Esophagus muscularis mucosa (tissue), 4 donors: ENCODE data around the gene TRIM9. TPM values are rescaled to one million over a fixed set of nuclear protein-coding genes. Genes with fewer than 3 reads are reported as not detected.

Experiments used
- DNase-seq: peaks from one replicate; pipeline ENCODE4 v3.0.0-alpha.2; 2017; ENCODE audit errors: extremely low spot score
- H3K27ac ChIP-seq, 4 donors: fragments of 200-600 bp; sonication (generic); replicated peaks in 1 of 4; 1 replicate in 3 of 4; 2 replicates in 1 of 4; pipeline ENCODE4 v1.5.1; 2016 to 2019; ENCODE audit warnings: mild to moderate bottlenecking in 1 of 4
- H3K27me3 ChIP-seq, 4 donors: fragments of 200-600 bp; sonication (generic); one replicate each; pipeline versions ENCODE4 v1.5.1 to v1.6.0; 2016 to 2019
- H3K36me3 ChIP-seq, 4 donors: fragments of 200-600 bp; sonication (generic); one replicate each; pipeline ENCODE4 v1.5.1; 2016 to 2019
- H3K4me1 ChIP-seq, 4 donors: fragments of 200-600 bp; sonication (generic); one replicate each; pipeline ENCODE4 v1.5.1; 2016 to 2019
- H3K4me3 ChIP-seq, 4 donors: fragments of 200-600 bp; sonication (generic); 1 replicate in 2 of 4; 2 replicates in 2 of 4; pipeline ENCODE4 v1.5.1; 2016 to 2019; ENCODE audit warnings: mild to moderate bottlenecking in 4 of 4, moderate library complexity in 1 of 4
- H3K9me3 ChIP-seq, 4 donors: fragments of 200-600 bp; sonication (generic); 1 replicate in 3 of 4; 2 replicates in 1 of 4; pipeline ENCODE4 v1.5.1; 2016 to 2019
- EP300 ChIP-seq: sonication (generic); formaldehyde crosslinking; IDR thresholded peaks from one replicate; pipeline ENCODE4 v1.6.1; 2017; ENCODE audit warnings: antibody characterized with exemption
- POLR2A ChIP-seq: fragments of 450-650 bp; IDR thresholded peaks from one replicate; pipeline ENCODE4 v1.6.1; 2017; ENCODE audit warnings: antibody characterized with exemption, moderate library complexity, mild to moderate bottlenecking, low read depth
- POLR2AphosphoS5 ChIP-seq, 2 donors: sonication (generic); formaldehyde crosslinking; IDR thresholded peaks; one replicate each; pipeline ENCODE4 v1.6.1; 2017; ENCODE audit warnings: antibody characterized with exemption in 2 of 2
- WGBS: methylation state at CpG from one replicate; pipeline ENCODE4 v1.1.5; 2018; 5-methylcytosine and 5-hydroxymethylcytosine counted together
- intact Hi-C: fragments of 100-400 bp; cut with DNase I; formaldehyde crosslinking; loops from one replicate; pipeline ENCODE4 v1.15.1; 2023
- total RNA-seq, 4 donors: library from RNA; depleted of rRNA; stranded (reverse); fragments of >200 nt; gene quantifications; one replicate each; pipeline versions ENCODE4 v1.1.0 to v1.2.1, GENCODE V29; 2016
- TF ChIP-seq, protein P1 (sequence below), 3 experiments: fragments of 200-600 bp in 2 of 3; fragments of 450-650 bp in 1 of 3; sonication (generic) in 2 of 3; IDR thresholded peaks; one replicate each; pipeline ENCODE4 v1.5.1; 2017 to 2019; ENCODE audit warnings: antibody characterized with exemption in 3 of 3, mild to moderate bottlenecking in 2 of 3, moderate library complexity in 1 of 3

Gene TRIM9
- total RNA-seq, 4 donors from 2014 or later = 0.58 to 1.7 (median 0.76) TPM

DNA sequence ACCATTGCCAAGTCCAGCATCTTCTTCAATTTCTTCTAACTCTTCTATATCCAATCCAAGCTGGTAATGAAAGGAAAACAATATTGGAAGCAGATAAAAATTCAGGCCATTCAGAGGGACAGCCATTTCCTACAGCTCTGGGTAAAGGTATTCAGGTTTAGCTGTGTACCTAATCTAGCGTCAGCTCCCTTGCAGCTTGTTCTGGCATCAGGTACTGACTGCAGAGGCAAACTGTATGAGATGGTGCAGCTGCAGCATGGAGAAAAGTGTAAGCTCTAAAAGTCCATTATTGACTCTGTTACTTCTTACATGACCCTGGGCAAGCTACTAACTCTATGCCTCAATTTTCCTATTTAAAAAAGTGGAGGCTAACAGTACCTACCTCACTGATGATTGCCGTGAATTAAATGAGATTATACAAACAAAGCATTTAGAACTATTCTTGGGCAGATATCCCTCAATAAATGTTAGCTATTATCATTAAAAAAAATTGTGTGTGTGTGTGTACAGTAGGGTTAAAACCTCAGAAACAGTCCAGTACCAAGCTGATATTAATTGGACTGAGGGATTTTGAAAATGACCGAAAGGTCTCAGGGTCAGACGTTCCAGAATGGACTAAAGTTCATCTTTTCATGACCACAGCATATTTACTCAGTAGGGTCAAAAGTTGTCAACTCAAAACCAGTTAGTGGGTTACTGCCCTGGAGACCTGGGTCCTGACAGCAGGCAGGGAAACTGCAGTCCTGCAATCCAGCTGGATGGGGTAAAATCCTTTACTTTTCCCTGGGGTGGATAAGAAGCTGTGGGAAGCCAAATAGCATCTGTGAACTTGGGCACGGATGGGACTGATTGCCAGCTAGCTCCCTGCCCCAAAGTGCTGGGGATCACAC is 159.5 kb downstream of the TRIM9 start:
- Histone ChIP-seq H3K9me3 (no peaks in the 10 kb centered on the region), H3K27me3 (no peaks in the 10 kb centered on the region), H3K4me1 (no peaks in the 10 kb centered on the region), H3K4me3 (no peak overlapping the region), H3K36me3 (peaks cover 0 to 43% (median 8%) of the 10 kb centered on the region in 4 donors), H3K27ac (no peak overlapping the region)
- WGBS = 70% methylated on average over 4 of the region's 5 CpGs
- intact Hi-C loops = no loop called here
- TF ChIP-seq, protein P1, sequence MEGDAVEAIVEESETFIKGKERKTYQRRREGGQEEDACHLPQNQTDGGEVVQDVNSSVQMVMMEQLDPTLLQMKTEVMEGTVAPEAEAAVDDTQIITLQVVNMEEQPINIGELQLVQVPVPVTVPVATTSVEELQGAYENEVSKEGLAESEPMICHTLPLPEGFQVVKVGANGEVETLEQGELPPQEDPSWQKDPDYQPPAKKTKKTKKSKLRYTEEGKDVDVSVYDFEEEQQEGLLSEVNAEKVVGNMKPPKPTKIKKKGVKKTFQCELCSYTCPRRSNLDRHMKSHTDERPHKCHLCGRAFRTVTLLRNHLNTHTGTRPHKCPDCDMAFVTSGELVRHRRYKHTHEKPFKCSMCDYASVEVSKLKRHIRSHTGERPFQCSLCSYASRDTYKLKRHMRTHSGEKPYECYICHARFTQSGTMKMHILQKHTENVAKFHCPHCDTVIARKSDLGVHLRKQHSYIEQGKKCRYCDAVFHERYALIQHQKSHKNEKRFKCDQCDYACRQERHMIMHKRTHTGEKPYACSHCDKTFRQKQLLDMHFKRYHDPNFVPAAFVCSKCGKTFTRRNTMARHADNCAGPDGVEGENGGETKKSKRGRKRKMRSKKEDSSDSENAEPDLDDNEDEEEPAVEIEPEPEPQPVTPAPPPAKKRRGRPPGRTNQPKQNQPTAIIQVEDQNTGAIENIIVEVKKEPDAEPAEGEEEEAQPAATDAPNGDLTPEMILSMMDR (IDR thresholded peaks at IDR 0.05) = no peak
- TF ChIP-seq EP300 = no peak
- TF ChIP-seq POLR2AphosphoS5 (IDR thresholded peaks at IDR 0.05) = no peak
- TF ChIP-seq POLR2A = no peak
- no peak for DNase-seq

DNA sequence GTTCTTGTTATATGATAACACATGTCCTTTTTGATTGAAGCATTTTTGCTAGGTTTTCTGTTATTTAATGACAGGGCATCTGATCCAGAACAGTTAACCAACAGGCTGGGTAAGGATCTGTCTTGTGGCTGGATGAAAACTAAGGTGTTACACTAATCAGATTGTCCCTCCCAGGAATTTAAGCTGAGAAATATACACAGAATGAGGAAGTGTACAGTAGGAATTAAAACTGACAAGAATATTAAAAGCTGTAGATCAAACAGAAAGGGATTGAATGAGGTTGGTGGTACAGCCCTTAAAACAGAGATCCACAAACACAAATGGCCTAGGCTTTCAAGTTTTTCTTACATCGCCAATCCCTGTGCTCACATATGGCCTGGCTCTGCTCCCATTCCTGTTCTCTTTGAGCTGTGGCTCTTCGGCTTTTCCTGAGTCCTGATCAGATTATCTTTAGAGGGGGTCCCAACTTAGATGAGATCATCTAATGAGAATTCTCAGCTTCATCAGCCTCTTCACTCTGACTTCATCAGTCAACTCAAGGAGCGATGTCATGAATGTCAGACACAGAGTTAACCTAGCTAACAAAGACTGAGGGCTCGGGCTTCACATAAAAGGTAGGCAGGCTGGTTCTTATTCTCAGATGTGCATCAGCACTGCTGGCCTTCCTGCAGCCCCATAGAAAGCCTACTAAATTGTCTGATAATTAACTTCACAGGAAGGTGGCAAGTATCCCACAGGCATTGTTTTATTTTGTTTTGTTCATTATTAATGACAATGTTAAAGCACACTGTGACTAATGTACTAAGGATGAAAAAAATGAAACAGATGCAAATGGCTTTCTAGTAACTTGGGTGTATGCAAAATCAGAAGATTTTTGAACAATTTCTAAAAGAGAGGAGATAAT is 162.1 kb downstream of the TRIM9 start:
- peaks cover 0 to 58% (median 13%) of the 10 kb centered on the region in 4 donors for H3K36me3 ChIP-seq
- WGBS = 86% methylated on average over 4 of the region's 4 CpGs
- H3K27ac ChIP-seq = no peak overlapping the region
- no peaks in the 10 kb centered on the region for H3K4me1 ChIP-seq
- H3K9me3 ChIP-seq = no peaks in the 10 kb centered on the region
- H3K27me3 ChIP-seq = no peaks in the 10 kb centered on the region
- intact Hi-C loops = no loop called here
- no peak for DNase-seq
- TF ChIP-seq, protein P1 (IDR thresholded peaks at IDR 0.05) = no peak
- TF ChIP-seq EP300 = no peak
- TF ChIP-seq POLR2AphosphoS5 (IDR thresholded peaks at IDR 0.05) = no peak
- no peak for TF ChIP-seq POLR2A
- no peak overlapping the region for H3K4me3 ChIP-seq

DNA sequence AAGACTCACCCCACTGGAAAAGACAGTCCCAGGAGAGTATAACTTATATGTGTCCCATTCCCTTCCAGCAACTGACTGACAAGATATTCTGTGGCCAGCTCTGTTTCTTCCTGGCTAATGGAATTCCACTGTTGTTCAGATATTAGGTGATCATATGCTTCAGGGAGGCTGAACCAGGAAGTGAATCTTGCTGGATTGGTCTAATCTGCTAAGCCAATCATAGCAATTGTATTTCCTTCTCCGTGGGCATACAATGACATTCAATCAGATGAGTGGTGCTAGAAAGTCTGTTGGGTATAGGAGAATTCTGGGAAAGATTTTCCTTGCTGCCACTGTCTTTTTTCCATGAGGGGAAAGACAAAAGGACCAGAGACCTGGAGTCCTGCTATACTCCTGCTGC is 162.7 kb downstream of the TRIM9 start:
- Histone ChIP-seq H3K4me1 (no peaks in the 10 kb centered on the region), H3K9me3 (no peaks in the 10 kb centered on the region), H3K27me3 (no peaks in the 10 kb centered on the region), H3K4me3 (no peak overlapping the region), H3K36me3 (peaks cover 0 to 61% (median 15%) of the 10 kb centered on the region in 4 donors), H3K27ac (no peak overlapping the region)
- TF ChIP-seq EP300 = no peak
- TF ChIP-seq, protein P1 (IDR thresholded peaks at IDR 0.05) = no peak
- 60% methylated on average over 1 of the region's 1 CpG for WGBS
- DNase-seq = no peak
- intact Hi-C loops = no loop called here

DNA sequence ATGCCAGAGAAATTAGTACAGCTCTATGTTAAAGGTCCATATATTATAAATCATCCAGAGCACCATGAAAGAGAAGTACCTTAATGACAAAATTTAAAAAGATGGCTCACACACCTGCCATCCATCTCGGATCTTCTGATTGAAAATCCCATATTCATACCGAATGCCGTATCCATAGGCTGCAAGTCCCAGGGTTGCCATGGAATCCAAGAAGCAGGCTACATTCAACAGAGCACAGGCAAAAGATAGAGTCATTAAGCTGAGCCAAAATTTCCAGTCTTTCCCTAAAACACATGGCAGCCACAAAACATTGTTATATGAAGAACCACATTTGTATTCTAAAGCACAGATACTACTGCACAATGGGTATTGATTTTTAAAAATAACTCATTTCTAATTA is 163.3 kb downstream of the TRIM9 start:
- Histone ChIP-seq H3K9me3 (no peaks in the 10 kb centered on the region), H3K4me3 (no peak overlapping the region), H3K27ac (no peak overlapping the region), H3K36me3 (peaks cover 0 to 61% (median 15%) of the 10 kb centered on the region in 4 donors), H3K27me3 (no peaks in the 10 kb centered on the region), H3K4me1 (no peaks in the 10 kb centered on the region)
- DNase-seq = no peak
- WGBS = 96% methylated on average over 3 of the region's 3 CpGs
- intact Hi-C loops = no loop called here
- TF ChIP-seq POLR2A = no peak
- TF ChIP-seq, protein P1 (IDR thresholded peaks at IDR 0.05) = no peak
- no peak for TF ChIP-seq EP300
- TF ChIP-seq POLR2AphosphoS5 (IDR thresholded peaks at IDR 0.05) = no peak
